Activated CD8-positive, alpha-beta T cell treated with anti-CD3 and anti-CD28 coated beads for 36 hours (primary cell): ENCODE results near the gene LRP3. TPM values are rescaled to one million over a fixed set of nuclear protein-coding genes. Genes with fewer than 3 reads are reported as not detected.

Experiments
- ATAC-seq: fragments of 200-7000 bp; cut with Tn5 transposase; one replicate; pipeline ENCODE4 v1.10.0; 2021; ENCODE audit warnings: mild to moderate bottlenecking, moderate library complexity
- CTCF ChIA-PET: fragments of 350-600 bp; sonication (Branson Sonifier 250); formaldehyde crosslinking; loops from one replicate; lab custom pipeline; 2021; ENCODE audit warnings: antibody characterized with exemption; lab: Charles Lee
- POLR2A ChIA-PET: fragments of 350-600 bp; sonication (Branson Sonifier 250); formaldehyde crosslinking; loops from one replicate; lab custom pipeline; 2021; ENCODE audit warnings: antibody characterized with exemption; lab: Charles Lee
- DNase-seq: peaks from one replicate; pipeline ENCODE4 v3.0.0-alpha.2; 2020
- H3K27ac Mint-ChIP-seq: one replicate; pipeline ENCODE4 v1.8.0; 2021; ENCODE audit warnings: mild to moderate bottlenecking, mixed read lengths
- H3K27me3 Mint-ChIP-seq: one replicate; pipeline ENCODE4 v1.8.0; 2021; ENCODE audit warnings: mixed read lengths
- H3K36me3 Mint-ChIP-seq: one replicate; pipeline ENCODE4 v1.8.0; 2021; ENCODE audit warnings: low read depth, mixed read lengths
- H3K4me1 Mint-ChIP-seq: one replicate; pipeline ENCODE4 v1.8.0; 2021; ENCODE audit warnings: low read depth, mixed read lengths
- H3K4me3 Mint-ChIP-seq: one replicate; pipeline ENCODE4 v1.8.0; 2021; ENCODE audit warnings: mild to moderate bottlenecking, moderate library complexity, mixed read lengths
- H3K9me3 Mint-ChIP-seq: one replicate; pipeline ENCODE4 v1.8.0; 2021; ENCODE audit warnings: mixed read lengths
- CTCF ChIP-seq: fragments of 200-600 bp; IDR thresholded peaks from one replicate; pipeline ENCODE4 v1.8.0; 2022; ENCODE audit warnings: antibody characterized with exemption, mild to moderate bottlenecking
- intact Hi-C: fragments of 100-400 bp; cut with micrococcal nuclease; formaldehyde crosslinking; loops from one replicate; pipeline ENCODE4 v1.10.0; 2022
- total RNA-seq, 2 experiments: library from RNA; stranded (reverse); gene quantifications; one replicate each; pipeline ENCODE4 v1.2.3, GENCODE V29; 2021

The LRP3 gene
- total RNA-seq, 2 experiments from 2014 or later = 0.27 to 0.31 TPM

- CTCF ChIA-PET = interaction anchor here (1.0 to 2.3 kb wide), 3 partner anchors 12 to 146 kb away, joined by 3 to 10 read pairs (median 7); partner anchors contain the start of gene CEBPA
- POLR2A ChIA-PET = interaction anchor here (0.8 to 1.5 kb wide), 2 partner anchors 12 to 27 kb away, joined by 3 to 4 read pairs; no protein-coding TSS in a partner anchor
- Mint-ChIP-seq H3K4me3 (no peak overlapping the region), H3K9me3 (peaks cover 4% of the 10 kb centered on the region), H3K36me3 (peaks cover 2% of the 10 kb centered on the region), H3K27me3 (no peaks in the 10 kb centered on the region), H3K27ac (no peak overlapping the region), H3K4me1 (peaks cover 25% of the 10 kb centered on the region)
- ATAC-seq (no peak), DNase-seq (no peak)
- intact Hi-C loops = no loop called here
- no peak for TF ChIP-seq CTCF
Observed at GRCh38 chr19:33156334-33156733, 37.8 kb upstream of the LRP3 start.

GRCh38 chr19:33157906-33158305 is 36.2 kb upstream of the LRP3 start:
- CTCF ChIA-PET = interaction anchor here (0.6 to 3.8 kb wide), 4 partner anchors 14 to 32 kb away, joined by 3 to 27 read pairs (median 5); no protein-coding TSS in a partner anchor
- no peak for TF ChIP-seq CTCF
- peaks cover 2% of the 10 kb centered on the region for H3K36me3 Mint-ChIP-seq
- ATAC-seq = no peak
- POLR2A ChIA-PET = interaction anchor here (5.9 kb wide), 1 partner anchor 18 kb away, joined by 52 read pairs; no protein-coding TSS in a partner anchor
- H3K27ac Mint-ChIP-seq = no peak overlapping the region
- H3K27me3 Mint-ChIP-seq = no peaks in the 10 kb centered on the region
- DNase-seq = no peak
- peaks cover 4% of the 10 kb centered on the region for H3K9me3 Mint-ChIP-seq
- peaks cover 30% of the 10 kb centered on the region for H3K4me1 Mint-ChIP-seq
- H3K4me3 Mint-ChIP-seq = no peak overlapping the region
- intact Hi-C loops = no loop called here

- no peak for TF ChIP-seq CTCF
- H3K4me3 Mint-ChIP-seq = no peak overlapping the region
- CTCF ChIA-PET = interaction anchor here (0.6 to 4.5 kb wide), 6 partner anchors 14 to 33 kb away, joined by 3 to 32 read pairs (median 14); no protein-coding TSS in a partner anchor
- H3K36me3 Mint-ChIP-seq = peaks cover 2% of the 10 kb centered on the region
- H3K27me3 Mint-ChIP-seq = no peaks in the 10 kb centered on the region
- ATAC-seq (no peak), DNase-seq (no peak)
- POLR2A ChIA-PET = interaction anchor here (5.9 kb wide), 1 partner anchor 17 kb away, joined by 52 read pairs; no protein-coding TSS in a partner anchor
- intact Hi-C loops = no loop called here
- no peak overlapping the region for H3K27ac Mint-ChIP-seq
- H3K4me1 Mint-ChIP-seq = peaks cover 30% of the 10 kb centered on the region
- peaks cover 4% of the 10 kb centered on the region for H3K9me3 Mint-ChIP-seq
Observed at GRCh38 chr19:33158365-33158764, 35.8 kb upstream of the LRP3 start.

GRCh38 chr19:33159149-33159548 is 35.0 kb upstream of the LRP3 start:
- DNase-seq = no peak
- H3K27ac Mint-ChIP-seq = no peak overlapping the region

More at GRCh38 chr19:33159149-33159548, 35.0 kb upstream of the LRP3 start:
- Mint-ChIP-seq H3K27me3 (no peaks in the 10 kb centered on the region), H3K4me3 (no peak overlapping the region), H3K9me3 (peaks cover 4% of the 10 kb centered on the region), H3K4me1 (peaks cover 30% of the 10 kb centered on the region), H3K36me3 (peaks cover 2% of the 10 kb centered on the region)
- intact Hi-C loops = no loop called here
- POLR2A ChIA-PET = interaction anchor here (5.9 kb wide), 1 partner anchor 17 kb away, joined by 52 read pairs; no protein-coding TSS in a partner anchor
- no peak for ATAC-seq
- no peak for TF ChIP-seq CTCF
- CTCF ChIA-PET = interaction anchor here (2.6 to 4.5 kb wide), 4 partner anchors 14 to 25 kb away, joined by 9 to 32 read pairs (median 24); no protein-coding TSS in a partner anchor
